Endometrial microvascular endothelial cells (primary cell): ENCODE data around the gene C2CD4D. TPM values are rescaled to one million over a fixed set of nuclear protein-coding genes. Genes with fewer than 3 reads are reported as not detected.

Source experiments
- in situ Hi-C: cut with HindIII; loops from 2 replicates; pipeline ENCODE4 v1.10.0; 2017; ENCODE audit warnings: low sequenced_read_pairs, low pct_unique_long_range_greater_than_20kb; ENCODE audit errors: inconsistent ontology term
- total RNA-seq: library from RNA; depleted of rRNA; stranded (reverse); fragments of >200 nt; gene quantifications from one replicate; pipeline ENCODE4 v1.2.3, GENCODE V29; 2015; ENCODE audit errors: inconsistent ontology term

Gene C2CD4D
- total RNA-seq, 1 donor from 2014 or later = not detected

DNA sequence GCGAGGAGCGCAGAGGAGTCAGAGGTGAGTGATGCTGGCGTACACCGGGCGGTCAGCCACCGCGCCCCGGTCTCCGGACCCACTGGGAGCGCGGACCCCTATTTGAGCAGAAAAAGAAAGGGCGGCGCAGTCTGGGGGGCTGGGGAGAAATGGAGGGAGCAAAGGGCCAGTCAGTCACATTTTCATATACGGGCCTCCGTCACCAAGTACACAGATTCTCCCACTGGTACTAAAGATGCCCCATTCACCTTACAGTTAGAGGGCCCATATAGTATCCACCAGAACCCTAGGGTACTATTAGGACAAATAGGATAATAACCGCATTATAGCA lies 573 bp downstream of the C2CD4D start:
- in situ Hi-C loops = no loop called here

DNA sequence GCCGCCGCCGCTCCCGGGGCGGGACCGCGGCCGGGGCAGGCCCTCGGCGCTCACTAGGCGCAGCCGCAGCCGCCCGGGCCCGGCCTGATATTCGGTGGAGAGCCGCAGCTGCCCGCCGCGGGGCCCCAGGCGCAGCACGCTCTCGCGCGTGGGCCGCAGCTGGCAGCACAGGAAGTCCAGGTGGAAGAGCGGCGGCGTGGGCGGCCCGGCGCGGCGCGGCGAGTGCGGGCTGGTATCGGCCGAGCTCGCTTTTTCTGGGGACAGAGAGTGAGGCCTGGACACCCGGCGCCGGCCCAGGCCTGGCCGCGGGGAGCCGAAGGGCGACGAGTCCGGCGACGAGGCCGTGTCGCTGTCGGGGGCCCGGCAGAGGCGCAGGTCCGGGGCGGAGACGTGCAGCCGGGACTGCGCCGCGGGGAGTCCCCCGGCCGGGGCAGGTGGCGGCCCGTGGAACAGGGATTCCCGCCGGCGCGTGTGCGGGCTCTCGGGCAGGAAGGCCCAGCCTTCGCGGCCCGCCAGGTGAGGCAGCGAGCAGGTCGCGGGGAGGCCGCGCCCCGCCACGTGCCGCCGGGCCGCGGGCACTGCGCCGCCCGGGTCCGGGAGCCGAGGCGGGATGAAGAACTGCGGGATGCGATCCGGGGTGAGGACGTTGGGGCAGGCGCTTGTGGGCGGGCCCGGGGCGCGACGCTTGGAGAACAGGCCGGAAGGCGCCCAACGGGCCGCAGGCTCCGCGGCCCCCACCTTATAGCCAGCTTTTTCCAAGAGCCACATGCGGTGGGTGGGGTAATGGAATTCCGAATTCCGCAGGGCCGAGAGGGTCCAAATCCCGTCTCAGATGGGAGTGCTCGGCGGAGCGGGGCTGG lies 1.2 kb downstream of the C2CD4D start:
- in situ Hi-C loops = no loop called here

DNA sequence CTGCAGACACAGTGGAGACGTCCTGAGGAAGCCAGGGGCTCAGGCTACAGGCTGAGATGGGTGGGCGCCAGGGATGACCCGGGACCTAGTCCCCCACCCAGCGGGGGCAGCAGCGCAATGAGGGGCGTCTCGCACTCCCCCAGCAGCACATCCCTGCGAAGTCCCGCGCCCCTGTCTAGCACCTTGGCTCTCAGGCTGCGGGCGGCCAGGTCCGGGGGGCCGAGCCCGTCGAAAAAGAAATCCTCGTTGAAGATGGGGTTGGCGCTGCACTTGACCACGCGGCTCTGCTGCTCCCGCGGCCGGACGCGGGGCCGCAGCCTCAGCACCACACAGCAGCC lies 1.8 kb downstream of the C2CD4D start:
- in situ Hi-C loops = no loop called here

DNA sequence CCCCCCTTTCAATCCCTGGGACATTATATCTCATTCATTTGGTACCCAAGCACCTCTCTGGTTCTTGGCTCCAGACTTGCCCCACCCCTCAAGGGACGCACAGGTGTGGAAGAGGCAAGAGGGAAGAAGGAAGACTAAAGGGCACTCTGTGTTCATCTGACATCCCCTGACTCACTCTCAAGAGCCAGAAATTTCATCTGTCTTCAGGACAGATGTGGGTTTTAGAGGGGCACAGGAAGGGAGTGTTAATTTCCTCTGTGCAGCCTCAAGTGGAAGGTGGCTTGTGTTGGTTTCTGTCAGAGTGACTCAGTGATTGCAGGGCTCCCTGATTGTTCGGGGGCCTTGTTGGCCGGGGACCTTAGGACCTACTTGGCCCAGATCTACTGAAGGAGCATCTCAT lies 2.4 kb downstream of the C2CD4D start:
- in situ Hi-C loops = no loop called here

DNA sequence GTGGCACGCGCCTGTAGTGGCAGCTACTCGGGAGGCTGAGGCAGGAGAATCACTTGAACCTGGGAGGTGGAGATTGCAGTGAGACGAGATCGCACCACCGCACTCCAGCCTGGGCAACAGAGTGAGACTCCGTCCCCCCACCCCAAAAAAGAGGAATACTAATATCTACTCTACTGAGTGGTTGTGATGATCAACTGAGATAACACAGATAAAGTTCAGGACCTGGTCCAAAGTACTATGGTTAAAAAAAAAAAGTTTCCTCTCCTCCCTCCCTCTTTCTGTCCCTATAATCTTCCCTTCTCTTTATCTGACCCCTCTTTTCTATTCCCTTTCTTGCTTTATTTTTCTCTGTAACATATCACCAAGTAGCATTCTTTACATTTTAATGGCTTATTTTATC lies 4.0 kb downstream of the C2CD4D start:
- in situ Hi-C loops = no loop called here

DNA sequence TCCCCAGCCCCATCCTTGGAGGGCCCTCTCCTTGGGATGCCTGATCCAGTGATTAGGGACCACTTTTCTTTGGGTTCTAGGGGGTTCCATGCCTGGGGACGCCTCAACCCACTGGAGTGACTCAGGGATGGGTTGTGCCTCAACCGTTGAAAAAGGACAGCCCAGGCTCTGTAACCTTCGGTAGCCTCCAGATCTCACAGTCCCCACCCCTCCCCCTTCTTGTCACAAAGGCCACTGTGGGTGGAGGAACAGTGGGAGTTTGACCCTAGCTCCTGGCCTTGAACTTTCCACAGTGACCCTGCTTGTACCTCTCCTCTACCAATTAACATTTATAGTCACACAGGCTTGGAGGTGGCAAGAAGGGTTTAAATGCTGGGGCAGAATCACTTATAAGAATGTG lies 5.4 kb downstream of the C2CD4D start:
- in situ Hi-C loops = no loop called here

DNA sequence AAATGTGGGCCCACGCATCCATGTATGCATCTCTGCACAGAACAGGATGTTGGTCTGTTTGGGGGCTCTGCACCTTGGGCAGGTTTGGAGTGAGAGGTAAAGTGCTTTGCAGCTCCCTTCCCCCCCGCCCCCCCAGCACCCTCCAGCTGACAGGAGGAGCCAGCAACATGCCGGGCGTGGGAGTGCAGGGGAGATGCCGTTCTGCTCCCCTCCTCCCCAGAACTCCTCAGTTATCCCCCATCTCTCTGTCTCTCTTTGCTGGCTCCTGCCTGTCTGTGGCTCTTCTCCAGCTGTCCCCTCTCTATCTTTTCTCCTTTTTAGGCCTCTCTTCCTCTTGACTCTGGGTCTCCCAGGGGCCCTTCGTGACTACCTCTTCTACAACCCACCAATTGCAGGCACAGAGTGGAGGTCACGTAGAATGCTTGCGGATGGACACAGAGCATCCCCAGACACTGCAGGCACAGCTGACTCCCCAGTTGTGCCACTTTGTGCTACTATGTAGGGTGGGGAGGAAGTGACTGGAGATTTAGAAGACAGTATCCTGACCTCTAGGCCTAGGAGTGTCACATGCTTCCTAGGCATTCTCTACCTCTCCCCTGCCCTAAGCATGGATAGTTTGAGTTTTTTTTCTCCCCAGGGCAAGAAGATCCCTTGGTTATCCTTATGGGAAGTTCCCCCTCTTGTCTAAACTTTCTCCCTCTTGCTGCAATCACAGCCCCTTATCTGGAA lies 6.3 kb downstream of the C2CD4D start:
- in situ Hi-C loops = no loop called here

DNA sequence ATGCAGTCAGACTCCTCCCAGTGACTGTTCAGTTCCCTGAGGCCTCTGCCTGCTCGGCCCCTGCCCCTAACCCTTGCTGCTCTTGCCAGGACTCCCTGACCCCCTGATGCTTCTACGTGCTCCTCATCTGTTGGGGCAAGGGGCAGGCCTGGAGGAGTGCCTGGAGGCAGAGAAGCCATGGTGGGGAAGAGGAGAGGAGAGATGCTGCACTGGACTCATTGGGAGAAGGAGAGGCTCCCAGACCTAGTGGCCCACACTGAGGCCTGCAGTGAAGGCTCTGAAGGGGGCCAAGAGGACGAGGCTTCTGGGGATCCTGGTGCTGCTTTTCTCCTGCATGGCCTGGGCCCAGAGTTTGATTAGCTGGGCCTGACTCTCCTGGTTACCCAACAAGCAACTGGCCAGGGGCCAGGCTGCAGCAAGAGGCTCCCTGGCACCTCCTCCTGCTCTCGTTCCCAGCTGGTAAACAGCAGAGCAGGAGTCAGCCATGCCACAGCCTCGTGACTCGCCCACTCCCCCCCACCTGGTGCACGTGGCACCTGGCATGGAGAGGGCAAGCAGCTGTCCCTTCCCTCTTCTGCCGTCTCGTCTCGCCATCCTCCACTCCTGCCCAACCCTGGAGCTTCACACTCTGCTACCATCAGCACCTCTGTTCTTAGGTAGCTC lies 7.2 kb downstream of the C2CD4D start:
- in situ Hi-C loops = no loop called here

DNA sequence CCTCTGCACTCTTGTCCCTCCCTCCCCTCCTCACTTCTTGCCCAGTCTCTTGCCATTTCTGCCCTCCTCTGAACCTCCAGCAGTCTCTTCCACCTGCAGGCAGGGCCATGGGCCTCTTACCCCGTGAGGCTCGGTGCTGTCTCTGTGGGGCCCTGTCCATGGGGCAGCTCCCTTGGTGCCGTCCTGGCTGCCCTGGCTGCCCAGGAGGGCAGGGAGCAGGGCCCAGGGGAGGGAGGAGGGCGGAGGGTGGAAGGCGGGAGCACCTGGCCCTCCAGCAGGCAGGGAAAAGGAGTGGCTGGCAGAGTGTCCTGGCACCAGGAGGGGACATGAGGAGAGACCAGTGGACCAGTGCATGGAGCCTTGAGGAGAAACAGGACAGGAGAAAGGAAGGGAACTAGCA lies 8.0 kb downstream of the C2CD4D start, which contains the start of gene RORC:
Gene RORC (minus strand): TSS at position 198 of the 400 bp plus-strand sequence. CDS start 38 bp downstream, at position 160.
- in situ Hi-C loops = no loop called here

DNA sequence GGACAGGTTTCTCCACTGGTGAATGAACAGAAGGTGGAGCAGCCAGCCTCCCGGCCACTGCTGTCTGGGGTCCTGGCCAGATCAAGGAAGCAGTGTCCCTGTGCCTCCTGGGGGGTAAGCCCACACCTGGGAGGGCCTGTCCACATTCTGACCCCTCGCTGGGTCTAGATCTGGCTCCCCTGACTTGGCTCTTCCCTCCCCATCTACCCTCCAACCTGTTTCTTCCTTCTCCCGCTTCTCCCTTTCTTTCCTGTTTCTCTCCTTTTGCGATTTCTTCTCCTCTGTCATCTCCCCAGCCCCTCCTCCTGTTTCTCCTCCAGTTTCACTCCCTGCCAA lies 8.4 kb downstream of the C2CD4D start:
- in situ Hi-C loops = no loop called here

DNA sequence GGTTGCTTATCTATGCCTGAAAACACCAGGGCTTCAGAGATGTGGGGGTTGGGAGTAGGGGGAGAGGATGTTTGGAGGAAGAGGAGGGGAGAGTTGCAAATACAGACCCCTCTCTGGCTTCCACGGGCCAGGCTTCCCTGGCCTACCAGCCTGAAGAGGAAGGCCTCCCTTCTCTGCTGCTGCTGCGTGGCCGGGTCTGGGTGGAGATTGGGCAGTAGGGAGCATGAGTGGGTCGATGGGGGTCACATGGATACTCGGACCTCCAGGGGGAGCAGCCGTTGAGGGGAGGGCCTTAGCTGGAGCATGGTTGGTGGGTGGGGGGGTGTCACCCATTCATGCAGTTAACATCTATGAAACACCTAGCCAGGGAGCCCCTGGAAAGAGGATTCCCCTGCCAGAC lies 9.6 kb downstream of the C2CD4D start:
- in situ Hi-C loops = no loop called here

DNA sequence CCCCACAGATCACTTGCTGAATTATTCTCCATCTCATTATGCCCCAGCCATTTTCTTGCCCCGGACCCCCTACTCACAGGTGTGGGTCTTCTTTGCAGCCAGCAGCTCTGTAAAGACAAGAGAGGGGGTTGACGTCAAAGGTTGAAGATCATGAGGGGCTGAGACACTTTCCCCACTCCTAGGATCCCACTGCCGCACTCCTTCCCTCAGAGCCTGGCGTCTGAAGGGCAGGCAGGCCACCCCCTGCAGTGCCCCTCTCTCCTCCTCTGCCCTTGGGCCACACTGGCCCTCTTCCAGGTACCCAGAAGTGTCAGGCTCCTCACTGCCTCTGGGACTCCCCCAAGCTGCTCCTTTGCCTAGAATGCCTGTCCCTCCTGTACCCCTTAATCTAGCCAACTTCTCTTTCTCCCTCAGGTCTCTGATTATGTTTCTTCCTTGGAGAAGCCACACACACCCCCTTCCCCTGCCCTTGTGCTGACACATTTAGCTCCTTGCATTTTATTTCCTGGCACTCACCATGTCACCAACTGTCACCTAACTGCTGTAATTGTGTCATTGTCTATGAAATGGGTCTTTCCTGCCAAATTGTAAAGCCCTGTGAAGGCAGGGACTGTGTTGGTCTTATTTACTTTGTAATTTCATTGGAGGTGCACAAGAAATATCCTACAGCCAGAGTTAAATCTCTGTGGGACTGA lies 10.1 kb downstream of the C2CD4D start:
- in situ Hi-C loops = no loop called here

DNA sequence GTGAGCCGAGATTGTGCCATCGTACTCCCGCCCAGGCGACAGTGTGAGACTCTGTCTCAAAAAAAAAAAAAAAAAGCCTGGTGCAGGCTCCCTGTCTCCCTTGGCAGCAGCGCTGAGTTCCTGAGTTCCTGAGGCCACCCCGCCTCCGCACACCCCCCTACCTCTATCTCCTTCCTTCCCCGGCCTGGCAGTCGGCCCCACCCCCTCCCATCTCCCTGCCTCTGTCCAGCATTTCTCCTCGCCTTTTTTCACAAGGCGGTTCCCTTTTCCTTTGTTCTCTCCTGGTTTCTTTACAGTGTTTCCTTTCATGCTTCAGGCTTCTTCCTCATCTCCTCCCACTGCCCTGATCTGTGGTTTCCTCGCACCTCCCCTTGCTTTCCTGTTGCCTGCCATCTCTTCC lies 10.7 kb downstream of the C2CD4D start:
- in situ Hi-C loops = no loop called here

DNA sequence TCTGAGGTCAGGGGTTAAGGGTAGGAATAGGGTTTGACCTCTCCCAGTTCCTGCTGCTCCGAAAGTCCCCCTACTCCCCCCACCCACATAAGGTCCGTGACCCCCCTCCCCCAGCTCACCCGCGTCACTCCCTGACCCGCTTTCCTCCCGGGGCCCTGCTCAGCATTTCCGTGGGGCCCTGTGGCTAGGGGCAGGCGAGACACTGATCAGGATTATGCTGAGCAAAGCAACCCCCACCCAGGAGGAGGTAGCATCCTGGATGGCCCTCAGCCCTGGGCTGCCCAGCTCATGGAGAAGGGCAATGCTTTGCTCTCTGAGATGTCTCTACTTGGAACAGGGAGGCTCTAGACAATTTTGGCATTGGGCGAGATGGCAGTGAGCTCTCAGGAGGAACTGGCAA lies 11.8 kb downstream of the C2CD4D start:
- in situ Hi-C loops = no loop called here

DNA sequence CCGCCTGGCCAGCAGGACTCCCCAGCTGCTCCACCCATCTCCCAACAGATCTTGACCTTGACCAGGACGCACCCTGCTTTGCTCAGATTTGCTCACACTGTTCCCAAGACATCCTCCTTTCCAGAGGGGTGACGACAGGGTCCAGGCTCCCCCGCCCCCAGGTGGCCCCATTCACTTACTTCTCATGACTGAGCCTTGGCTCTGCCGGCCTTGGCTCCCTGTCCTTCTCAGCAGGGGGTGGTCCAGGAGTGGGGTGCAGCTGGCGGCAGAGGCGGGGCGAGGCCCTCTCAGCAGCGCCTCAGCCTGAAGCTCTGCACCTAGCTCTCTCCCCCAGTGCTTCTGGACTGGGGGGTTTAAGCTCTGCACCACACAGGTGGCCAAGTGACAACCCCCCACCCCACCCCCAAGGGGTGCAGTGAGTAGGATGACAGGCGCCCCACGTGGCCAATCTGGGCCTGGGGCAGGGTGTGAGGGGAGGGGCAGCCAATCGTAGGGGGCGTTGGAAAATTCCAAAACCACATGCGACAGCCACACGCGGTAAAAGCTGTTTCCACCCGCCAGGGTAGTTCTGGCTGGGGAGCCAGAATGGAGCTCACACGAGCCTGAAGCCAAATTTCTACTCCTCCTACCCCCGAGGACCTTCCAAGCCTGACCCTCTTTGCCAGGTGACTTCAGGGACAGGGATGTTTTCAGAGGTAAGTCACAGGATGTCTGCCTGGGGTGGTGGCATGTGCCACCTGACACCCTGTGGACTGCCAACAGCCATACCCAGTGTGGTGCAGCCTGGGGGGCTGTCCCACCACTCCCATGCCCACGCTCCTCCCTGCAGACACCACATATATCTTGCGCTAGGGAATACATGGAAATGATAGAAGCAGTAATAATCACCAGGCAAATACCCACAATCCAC lies 13.6 kb downstream of the C2CD4D start:
- in situ Hi-C loops = no loop called here

DNA sequence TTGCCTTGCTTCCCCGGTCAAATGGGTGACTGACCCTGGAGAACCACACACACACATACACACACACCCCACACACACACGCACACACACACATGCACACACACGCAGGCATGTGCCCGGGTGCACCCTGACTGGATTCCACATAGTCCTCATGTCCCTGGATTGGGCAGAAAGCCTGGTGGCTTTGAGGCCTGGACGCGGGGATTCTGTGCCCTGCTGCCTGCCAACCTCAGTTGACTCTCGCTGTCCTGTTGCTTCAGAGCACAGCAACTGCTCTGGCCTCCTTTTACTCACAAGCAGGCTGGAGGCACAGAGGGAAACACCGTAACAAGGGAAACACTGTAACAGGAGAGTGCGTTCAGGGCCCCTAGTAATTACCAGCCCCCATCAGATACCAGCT lies 14.4 kb downstream of the C2CD4D start:
- in situ Hi-C loops = no loop called here

DNA sequence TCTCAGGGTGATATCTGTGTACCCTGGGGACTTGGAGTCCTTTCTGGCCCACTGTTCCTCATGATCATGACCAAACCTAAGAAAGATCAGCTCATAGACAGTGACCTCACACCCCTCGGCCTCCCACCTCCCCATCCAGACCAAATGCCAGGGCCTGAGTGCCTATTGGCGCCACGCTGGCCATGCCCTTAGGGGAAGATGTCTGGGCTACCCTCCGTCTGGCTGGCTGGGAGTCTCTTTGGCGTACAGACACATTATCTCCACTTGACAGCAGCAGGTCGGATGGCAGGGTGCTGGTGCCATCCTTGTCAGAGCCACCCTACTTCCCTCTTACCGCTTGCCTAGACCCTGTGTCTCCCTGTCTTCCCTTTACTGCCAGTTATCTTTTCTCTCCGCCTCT lies 16.4 kb downstream of the C2CD4D start:
- in situ Hi-C loops = no loop called here

DNA sequence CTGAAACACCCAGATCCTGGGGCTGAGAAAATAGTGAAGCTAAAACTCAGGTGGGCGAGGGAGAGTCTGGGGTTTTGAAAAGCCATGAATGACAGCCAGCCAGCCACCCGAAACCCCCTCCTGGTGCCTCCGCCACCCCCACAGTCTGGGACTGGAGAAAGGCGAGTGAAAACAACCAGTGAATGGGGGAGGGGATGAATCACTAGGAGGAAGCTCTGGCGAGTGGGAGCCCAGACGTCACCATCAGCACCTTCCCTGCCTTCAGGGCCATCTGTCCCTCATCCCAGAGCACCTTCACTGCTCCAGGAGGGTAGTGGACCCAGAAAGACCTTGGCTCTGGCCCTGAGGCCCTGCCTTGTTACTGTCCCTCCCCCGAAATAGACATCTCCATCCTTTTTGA lies 17.2 kb downstream of the C2CD4D start:
- in situ Hi-C loops = no loop called here

DNA sequence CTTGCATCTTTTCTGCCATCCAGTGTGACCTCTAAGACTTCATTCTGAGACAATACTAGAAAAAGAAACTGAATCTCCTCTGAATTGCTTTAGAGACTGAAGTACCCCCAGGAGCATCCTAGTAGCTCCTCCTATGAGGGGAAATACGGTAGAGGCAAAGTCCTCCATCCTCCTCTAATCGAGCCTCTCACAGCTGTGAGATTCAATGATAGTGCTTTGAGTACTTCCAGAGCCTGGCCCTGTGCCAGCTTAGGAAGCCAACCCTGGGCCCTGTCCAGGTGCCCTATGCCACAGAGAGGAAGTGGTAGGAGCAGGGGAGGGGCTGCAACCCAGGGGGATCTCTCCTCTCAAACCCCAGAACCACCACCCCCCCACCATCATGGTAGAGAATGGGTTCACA lies 18.7 kb downstream of the C2CD4D start:
- in situ Hi-C loops = no loop called here
